ENCODE results near the gene LRRC37B.
"Not testable (repeated sequence)": the region's sequence is repeated elsewhere in the genome, so short reads cannot be mapped to it uniquely, and the experiment has no call there.

The LRRC37B gene
- total RNA-seq = 44.0 to 45.5 reads per million in 2 donors

DNA sequence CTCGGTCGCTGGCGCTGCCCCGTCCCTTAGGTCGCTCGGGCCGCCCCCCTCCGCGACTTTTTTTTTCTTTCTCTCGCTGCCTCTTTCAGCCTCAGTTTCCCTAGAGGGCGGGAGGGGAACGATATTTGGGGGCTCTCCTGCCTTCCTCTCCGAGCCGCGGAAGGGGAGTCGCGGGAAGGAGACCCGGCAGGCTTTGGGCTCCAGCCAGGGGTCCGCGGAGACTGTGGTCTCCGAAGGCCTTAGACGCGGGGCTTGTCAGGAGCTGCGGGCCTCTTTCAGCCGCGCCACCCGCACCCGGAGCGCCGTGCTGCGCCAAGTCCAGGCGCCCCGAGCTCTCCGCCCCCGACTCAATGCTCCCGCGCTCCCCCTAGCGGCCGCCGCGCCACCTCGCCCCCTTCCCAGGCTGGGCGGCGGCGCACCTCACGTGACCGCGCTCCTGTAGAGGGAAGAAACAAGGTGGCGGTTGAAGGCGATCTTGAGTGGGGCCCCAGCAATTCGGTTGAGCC lies at the start of gene LRRC37B:
LRRC37B (plus strand) TSS at position 427 of the 506 bp plus-strand sequence. CDS start 14,010 bp downstream, outside the sequence.
- peak; percentile 79 to 88 (median 82) for DNase-seq

DNA sequence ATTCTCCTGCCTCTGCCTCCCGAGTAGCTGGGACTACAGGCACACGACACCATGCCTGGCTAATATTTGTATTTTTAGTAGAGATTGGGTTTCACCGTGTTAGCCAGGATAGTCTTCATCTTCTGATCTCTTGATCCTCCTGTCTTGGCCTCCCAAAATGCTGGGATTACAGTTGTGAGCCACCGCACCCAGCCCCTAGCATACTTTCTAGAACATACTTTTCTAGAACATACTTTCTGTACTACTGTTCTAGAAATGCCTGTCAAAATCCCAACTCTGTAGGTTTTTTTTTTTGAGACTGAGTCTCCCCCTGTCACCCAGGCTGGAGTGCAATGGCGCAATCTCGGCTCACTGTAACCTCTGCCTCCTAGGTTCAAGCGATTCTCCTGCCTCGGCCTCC lies 43.1 kb upstream of the LRRC37B start:
- not testable (repeated sequence) for DNase-seq

DNA sequence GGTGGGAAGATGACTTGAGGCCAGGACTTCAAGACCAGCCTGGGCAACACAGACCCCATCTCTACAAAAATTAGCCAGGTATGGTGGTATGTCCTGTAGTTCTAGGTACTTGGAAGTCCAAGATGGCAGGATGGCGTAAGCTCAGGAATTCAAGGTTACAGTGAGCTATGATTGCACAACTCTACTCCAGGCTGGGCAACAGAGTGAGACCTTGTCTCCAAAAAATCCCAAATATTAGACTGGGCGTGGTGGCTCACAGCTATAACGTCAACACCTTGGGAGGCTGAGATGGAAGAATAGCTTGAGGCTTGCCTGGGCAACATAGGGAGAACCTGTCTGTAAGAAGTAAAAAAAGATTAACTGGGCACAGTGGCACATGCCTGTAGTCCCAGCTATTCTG lies 39.5 kb upstream of the LRRC37B start:
- DNase-seq = no peak

DNA sequence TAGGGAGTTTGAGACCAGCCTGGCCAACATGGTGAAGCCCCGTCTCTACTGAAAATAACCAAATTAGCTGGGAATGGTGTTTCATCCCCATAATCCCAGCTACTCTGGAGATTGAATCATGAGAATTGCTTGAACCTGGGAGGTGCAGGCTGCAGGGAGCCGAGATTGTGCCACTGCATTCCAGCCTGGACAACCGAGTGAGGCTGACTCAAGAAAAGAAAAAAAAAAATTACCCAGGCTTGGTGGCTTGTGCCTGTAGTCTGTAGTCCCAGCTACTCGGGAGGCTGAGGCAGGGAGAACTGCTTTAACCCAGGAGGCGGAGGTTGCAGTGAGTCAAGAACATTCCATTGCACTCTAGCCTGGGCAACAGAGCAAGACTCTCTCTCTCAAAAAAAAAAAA lies 36.8 kb upstream of the LRRC37B start:
- DNase-seq = not testable (repeated sequence)

DNA sequence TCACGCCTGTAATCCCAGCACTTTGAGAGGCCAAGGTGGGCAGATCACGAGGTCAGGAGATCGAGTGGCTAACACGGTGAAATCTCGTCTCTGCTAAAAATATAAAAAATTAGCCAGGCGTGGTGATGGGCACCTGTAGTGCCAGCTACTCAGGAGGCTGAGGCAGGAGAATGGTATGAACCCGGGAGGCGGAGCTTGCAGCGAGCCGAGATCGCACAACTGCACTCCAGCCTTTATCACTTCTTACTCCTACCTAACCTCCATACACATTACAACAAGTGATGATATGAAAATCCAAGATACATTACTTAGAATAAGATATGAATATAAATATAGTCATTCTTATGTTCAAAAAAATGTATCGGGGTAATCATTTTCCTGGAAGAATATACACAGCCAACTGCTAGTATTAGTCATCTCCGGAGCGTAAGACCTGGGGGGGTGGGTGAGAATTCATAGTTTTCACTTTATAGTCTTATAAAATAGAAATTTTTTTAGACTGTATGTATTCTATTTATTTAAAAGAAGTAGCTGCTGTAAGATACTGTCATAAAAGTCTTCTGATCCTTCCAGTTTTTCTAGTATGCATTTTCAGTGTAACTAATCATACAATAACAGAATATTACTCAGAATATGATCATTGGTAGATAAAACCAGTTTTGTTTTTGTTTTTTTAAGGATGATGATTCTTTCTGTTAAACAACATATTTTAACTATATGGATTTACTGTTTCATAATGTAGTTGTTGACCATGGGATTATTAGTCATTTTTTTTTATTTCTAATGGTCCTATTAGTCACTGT lies 32.7 kb upstream of the LRRC37B start:
- DNase-seq = not testable (repeated sequence)

DNA sequence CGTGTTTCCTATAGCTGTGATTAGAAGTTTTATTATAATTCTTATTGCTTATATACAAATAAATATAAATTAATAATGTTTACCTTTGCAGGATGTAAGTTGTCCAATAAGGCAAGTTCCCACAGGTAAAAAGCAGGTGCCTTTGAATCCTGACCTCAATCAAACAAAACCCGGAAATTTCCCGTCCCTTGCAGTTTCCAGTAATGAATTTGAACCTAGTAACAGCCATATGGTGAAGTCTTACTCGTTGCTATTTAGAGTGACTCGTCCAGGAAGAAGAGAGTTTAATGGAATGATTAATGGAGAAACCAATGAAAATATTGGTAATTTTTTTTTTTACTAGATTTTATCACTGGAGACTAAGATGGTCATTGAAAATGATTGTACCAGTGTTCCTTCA lies 31.8 kb upstream of the LRRC37B start:
- DNase-seq = not testable (repeated sequence)

DNA sequence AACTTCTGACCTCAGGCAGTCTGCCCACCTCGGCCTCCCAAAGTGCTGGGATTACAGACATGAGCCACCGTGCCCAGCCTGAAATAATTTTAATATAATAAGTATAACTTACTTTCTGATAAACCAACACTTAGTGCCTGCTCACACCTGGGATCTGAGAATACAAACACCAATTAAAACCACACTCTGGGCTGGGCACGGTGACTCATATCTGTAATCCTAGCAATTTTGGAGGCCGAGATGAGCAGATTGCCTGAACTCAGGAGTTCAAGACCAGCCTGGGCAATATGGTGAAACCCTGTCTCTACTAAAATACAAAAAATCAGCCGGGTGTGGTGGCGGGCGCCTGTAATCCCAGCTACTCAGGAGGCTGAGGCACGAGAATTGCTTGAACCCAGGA lies 15.4 kb upstream of the LRRC37B start:
- peak in 1 of 5 experiments; percentile 62 for DNase-seq

DNA sequence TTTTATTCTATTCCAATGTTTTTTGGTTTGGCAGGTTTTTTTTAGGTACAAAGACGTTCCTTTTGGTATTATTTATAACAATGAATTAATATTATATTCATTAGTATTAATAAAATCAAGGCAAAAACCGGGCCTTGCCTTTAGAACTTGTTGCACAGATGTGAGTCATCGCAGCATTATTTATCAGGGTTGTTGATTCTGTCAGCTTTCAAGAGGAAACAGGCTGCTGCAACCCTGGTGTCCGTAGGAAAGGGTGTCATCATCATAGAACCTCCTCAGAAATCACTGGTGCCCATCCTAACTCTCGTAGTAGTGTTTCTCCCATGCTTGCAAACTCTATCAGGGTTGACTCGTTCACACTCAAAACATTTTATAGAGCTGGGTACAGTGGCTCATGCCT lies 10.2 kb upstream of the LRRC37B start:
- no peak for DNase-seq

DNA sequence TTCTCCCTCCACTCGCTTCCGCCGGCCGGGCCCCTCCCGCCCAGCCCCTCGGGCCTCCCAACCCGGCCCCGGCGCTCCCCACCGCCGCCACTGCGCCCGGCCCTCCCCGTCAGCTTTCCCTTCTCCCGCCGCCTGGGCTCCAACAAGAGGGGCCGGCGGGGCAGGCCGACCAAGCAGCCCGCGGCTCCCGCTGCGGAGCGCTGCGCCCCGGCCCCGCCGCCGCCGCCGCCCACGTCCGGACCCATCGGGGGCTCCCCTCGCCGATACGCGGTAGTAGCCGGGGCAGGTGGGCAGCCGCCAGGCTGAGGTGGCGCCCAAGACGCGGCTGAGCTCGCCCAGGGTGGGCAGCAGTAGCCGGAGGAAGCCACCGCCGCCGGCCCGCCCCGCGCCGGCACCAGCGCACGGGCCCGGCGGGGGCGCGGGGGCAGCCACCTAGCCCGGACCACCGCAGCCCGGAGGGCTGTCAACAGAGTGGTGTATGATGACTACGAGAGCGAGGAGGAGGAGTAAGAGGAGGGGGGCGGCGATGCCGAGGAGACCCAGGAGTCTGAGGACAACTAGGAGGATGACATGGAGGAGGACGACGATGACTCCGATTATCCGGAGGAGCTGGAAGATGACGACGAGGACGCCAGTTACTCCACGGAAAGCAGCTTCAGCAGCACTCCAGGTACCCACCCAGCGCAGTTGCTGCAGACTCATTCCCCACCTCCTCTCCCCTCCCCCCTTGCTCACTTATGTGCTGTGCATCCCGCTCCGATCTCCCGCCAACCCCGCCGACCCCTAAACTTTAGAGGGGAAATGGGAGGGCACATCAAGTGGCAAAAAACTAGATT lies 498 bp downstream of the LRRC37B start:
- DNase-seq = peak in 4 of 5 experiments; percentile 11 to 66 (median 18)

DNA sequence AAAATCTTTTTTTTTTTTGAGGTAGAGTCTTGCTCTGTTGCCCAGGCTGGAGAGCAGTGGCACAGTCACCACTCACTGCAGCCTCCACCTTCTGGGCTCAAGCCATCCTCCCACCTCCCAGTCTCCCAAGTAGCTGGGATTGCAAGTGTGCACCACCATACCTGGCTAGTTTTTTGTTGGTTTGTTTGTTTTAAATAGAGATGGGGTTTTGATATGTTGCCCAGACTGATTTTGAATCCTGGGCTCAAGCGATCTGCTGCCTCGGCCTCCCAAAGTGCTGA lies 2.0 kb downstream of the LRRC37B start:
- DNase-seq = no peak

DNA sequence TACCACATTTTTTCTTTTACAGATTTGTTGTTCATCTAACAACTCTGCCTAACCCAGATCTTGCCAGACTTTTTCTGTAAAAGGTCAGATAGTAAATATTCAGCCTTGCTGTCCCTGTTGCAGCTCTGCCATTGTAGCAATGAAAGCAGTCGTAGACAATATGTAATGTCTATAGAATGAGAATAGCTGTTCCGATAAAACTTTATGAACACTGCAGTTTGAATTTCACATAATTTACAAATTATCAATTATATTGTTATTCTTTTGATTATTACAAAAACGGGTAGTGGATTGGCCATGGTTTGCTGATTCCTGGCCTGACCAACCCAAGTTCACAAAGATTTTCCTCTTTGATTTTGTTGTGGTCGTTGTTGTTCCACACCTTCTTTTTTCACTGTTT lies 2.9 kb downstream of the LRRC37B start:
- DNase-seq = no peak

DNA sequence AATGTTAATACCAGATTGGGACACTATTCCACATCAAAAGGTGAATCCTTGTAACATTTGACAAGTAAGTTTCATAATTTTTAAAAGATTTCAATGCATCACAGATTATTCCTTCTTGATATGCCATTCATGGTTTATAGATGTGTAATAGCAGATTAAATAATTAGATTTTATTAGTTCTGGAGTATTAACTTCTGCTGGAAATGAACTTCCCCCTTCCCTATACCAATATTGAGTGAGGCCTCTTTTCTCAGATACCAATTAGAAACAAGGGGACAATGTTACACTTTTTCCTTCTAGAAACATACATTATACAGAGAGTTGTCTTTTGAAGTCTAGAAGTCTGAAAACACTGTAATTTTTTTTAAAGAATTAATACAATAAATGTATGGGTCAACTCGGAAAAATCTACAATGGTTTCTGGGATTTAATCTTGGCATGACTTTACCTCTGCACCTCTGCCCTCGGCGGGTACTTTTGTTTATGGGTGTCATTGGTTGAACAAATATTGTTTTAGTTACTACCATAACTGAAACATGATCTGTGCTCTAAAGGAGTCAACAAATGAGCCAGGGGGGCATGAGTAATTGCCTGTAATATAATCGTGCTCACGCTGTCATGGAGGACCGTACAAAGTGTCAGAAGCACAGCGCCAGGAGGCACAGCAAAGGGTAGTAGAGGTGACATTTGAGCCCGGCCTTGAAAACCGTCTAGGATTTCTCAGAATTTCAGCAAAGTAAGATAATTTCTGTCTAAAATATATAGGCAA lies 8.2 kb downstream of the LRRC37B start:
- no peak for DNase-seq

DNA sequence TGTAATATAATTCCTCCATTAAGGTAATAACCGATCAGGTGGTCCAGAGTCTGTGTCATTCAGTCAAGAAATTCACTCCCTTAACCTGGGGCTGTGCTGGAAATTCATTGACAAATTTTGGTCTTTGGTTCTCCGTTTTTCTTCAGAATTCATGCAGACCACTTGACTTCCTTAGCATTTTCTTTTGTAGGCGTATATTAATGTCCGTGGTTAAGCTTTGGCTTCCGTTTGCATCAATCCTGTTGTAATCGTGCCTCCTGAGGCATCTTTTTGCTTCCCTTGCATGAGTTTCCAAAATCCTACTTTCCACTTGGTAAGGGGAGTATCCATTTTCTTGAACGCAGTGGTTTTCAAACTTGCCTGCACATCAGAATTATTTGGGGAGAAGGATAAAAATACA lies 9.0 kb downstream of the LRRC37B start:
- DNase-seq = peak in 1 of 5 experiments; percentile 48

DNA sequence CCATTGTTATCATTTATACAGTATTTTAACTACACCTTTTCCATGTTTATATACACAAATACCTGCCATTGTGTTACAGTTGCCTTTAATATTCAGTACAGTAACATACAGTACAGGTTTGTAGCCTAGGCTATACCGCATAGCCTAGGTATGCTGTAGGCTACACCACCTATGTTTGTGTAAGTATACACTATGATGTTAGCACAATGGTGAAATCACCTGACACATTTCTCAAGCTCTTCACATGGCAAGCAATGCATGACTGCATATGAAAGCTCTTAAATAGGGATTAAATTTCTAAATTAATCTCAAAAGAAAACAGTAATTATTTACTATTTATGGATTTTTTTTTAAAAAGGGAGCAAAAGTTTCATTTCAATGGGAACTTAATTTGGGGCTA lies 12.0 kb downstream of the LRRC37B start:
- no peak for DNase-seq

DNA sequence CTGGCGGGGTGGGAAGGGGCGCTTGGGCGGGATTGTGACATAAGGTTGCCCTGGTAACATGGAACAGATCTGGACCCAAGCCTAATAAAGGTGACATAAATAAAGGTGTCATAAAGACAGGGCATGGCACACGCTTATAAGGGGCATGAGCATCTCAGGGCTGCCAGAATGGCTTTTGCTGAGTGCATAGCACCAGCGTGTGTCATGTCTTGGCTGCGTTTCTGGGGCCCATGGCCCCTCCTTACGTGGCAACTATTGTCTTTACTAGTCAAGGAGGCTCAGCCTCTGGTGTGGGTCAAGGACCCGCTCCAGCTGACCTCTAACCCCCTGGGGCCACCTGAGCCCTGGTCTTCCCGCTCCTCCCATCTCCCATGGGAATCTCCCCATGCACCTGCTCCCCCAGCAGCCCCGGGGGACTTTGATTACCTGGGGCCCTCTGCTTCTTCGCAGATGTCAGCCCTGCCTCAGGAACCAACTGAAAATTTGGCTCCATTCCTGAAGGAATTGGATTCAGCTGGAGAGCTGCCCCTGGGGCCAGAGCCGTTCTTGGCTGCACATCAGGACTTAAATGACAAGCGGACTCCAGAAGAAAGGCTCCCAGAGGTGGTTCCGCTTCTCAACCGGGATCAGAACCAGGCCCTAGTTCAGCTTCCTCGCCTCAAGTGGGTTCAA lies 13.9 kb downstream of the LRRC37B start:
- no peak for DNase-seq

DNA sequence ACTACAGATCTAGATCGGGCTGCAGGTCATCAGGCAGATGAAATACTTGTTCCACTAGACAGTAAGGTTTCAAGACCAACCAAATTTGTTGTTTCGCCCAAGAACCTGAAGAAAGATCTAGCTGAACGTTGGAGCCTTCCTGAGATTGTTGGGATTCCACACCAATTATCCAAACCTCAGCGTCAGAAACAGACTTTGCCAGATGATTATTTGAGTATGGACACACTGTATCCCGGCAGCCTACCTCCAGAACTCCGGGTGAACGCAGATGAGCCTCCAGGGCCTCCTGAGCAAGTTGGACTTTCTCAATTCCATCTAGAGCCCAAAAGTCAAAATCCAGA lies 14.4 kb downstream of the LRRC37B start:
- DNase-seq = no peak

DNA sequence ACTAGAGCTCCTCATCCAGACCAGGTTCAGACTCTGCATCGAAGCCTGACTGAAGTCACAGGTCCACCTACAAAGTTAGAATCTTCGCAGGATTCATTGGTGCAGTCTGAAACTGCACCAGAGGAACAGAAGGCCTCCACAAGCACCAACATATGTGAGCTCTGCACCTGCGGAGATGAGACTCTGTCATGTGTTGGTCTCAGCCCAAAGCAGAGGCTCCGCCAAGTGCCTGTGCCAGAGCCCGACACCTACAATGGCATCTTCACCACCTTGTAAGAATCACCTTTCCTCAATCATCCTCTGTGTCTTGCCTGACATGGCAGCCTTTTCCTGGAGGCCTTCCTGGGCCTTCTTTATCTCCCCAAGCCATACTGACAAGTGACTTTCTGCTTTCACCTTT lies 15.4 kb downstream of the LRRC37B start:
- not testable (repeated sequence) for DNase-seq

DNA sequence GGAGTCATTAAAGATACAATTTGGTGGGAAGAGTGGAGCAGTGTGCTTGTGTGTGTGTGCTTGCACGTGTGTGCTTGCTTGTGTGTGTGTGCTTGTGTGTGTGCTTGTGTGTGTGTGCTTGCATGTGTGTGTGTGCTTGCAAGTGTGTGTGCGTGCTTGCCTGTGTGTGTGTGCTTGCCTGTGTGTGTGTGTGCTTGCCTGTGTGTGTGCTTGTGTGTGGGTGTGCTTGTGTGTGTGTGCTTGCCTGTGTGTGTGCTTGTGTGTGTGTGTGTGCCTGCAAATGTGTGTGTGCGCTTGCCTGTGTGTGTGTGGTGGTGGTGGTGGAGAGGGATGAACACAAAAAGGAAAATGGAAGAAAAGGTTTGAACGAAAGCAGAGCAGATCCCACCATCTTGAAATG lies 20.1 kb downstream of the LRRC37B start:
- DNase-seq = peak in 1 of 5 experiments; percentile 7

DNA sequence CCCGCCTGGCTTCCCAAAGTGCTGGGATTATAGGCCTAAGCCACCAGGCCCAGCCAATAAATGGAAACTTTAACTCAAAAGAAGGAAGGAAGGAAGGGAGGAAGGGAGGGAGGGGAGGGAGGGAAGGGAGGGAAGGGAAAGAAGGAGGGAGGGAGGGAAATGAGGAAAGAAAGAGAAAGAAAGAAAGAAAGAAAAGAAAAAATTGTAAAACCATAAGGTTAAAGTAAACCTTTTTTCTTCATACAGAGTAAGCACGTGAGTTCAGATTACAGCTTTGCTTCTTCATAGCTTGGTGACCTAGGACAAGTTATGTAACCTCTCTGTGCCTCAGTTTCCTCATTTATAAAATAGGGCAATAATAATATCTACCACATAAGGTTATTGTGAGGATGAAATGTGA lies 26.0 kb downstream of the LRRC37B start:
- no peak for DNase-seq

DNA sequence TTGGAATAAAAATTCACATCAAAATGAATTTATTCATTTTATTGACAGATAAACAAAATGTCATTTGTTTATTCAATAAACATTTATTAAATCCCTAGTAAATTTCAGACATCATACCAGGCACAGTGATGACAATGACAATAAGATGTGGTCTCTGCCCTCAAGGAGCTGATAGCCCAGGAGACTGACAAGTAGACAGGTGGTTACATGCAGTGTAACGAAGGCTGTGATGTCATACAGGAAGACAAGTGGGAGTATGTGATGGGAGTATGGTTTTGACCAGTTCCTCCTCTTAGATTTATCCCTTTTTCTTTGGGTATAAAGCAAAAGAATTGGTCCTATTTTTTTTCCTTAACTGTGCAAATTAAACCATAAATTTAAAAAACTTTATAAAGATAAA lies 26.6 kb downstream of the LRRC37B start:
- not testable (repeated sequence) for DNase-seq

DNA sequence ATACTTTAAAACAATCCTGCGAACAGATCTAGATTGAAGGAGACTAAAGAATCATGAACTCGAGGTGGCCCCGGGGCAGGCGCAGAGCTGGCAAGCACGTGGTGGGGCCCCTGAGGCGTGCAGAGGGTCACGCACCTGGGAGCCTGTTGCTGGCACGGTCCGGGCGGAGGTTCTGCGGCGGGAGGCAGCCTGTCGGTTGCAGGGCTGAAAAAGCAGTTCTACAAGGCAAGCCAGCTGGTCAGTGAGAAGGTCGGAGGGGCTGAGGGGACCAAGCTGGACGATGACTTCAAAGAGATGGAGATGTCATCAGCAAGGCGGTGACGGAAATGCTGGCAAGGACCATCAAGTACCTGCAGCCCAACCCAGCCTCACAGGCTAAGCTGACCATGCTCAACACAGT lies 33.1 kb downstream of the LRRC37B start:
- not testable (repeated sequence) for DNase-seq

DNA sequence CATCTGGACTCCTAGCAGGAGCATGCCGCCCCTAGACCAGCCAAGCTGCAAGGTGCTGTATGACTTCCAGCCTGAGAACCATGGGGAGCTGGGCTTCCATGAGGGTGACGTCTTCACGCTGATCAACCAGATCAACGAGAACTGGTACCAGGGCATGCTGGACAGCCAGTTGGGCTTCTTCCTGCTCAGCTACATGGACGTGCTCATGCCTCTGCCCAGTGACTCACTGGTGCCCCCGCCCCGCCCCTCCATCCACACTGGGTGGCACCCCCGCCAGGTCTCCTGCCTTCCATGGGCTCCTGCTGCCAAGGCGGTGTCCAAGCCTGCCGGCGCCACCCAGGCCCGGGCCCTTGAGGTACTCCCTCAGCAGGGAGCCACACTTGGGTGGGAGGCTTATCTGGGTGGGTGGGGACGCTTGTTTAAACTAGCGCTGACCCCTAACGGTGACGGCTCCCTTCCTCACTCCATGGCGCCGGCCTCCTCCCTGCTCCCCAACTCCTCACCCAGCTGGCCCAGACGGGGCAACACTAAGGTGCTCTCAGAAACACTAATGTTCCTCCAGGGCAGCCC lies 34.2 kb downstream of the LRRC37B start:
- not testable (repeated sequence) for DNase-seq

Measured in T-helper 2 cell (primary cell).